Measurements from ENCODE around the gene STOML2.
A peak's percentile ranks its signal among the peaks of the same experiment; 100 is the strongest.

Gene STOML2

GRCh38 chr9:35056571-35057270 is 46.2 kb downstream of the STOML2 start:
- in situ Hi-C loops (cut with HindIII; ENCODE audit: low pct_unique_long_range_greater_than_20kb, low sequenced_read_pairs) = no loop called here
- TF ChIP-seq JUND (IDR thresholded peaks at IDR 0.05; ENCODE audit: low read depth) = no peak
- no peak for DNase-seq (ENCODE audit: low read depth in 1 of 2, low spot score in 1 of 2)

GRCh38 chr9:35054871-35055644 is 47.9 kb downstream of the STOML2 start:
- no peak for DNase-seq (ENCODE audit: low read depth in 1 of 2, low spot score in 1 of 2)
- in situ Hi-C loops (cut with HindIII; ENCODE audit: low pct_unique_long_range_greater_than_20kb, low sequenced_read_pairs) = no loop called here
- no peak for TF ChIP-seq JUND (IDR thresholded peaks at IDR 0.05; ENCODE audit: low read depth)

- no peak for TF ChIP-seq JUND (IDR thresholded peaks at IDR 0.05; ENCODE audit: low read depth)
- in situ Hi-C loops (cut with HindIII; ENCODE audit: low pct_unique_long_range_greater_than_20kb, low sequenced_read_pairs) = no loop called here
- DNase-seq (ENCODE audit: low read depth in 1 of 2, low spot score in 1 of 2) = no peak
These were observed 48.6 kb downstream of the STOML2 start for GRCh38 chr9:35054185-35054835.

GRCh38 chr9:35051069-35051967 is 51.6 kb downstream of the STOML2 start:
- DNase-seq (ENCODE audit: low read depth in 1 of 2, low spot score in 1 of 2) = peak; percentile 17 to 66
- in situ Hi-C loops (cut with HindIII; ENCODE audit: low pct_unique_long_range_greater_than_20kb, low sequenced_read_pairs) = no loop called here
- no peak for TF ChIP-seq JUND (IDR thresholded peaks at IDR 0.05; ENCODE audit: low read depth)
